Activated CD4-positive, alpha-beta T cell treated with anti-CD3 and anti-CD28 coated beads, Interleukin-2, Interleukin-6, amounts not matched to agents 100 ng/mL and 50 ng/mL, durations not matched to agents 16 hours and 8 hours (primary cell): ENCODE results near the gene STARD3NL.
A peak's percentile ranks its signal among the peaks of the same experiment; 100 is the strongest.
"Not testable (repeated sequence)": the region's sequence is repeated elsewhere in the genome, so short reads cannot be mapped to it uniquely, and the experiment has no call there.

Experiments used
- DNase-seq: peaks from one replicate; pipeline ENCODE4 v3.0.0-alpha.2; 2020

The STARD3NL gene

DNA sequence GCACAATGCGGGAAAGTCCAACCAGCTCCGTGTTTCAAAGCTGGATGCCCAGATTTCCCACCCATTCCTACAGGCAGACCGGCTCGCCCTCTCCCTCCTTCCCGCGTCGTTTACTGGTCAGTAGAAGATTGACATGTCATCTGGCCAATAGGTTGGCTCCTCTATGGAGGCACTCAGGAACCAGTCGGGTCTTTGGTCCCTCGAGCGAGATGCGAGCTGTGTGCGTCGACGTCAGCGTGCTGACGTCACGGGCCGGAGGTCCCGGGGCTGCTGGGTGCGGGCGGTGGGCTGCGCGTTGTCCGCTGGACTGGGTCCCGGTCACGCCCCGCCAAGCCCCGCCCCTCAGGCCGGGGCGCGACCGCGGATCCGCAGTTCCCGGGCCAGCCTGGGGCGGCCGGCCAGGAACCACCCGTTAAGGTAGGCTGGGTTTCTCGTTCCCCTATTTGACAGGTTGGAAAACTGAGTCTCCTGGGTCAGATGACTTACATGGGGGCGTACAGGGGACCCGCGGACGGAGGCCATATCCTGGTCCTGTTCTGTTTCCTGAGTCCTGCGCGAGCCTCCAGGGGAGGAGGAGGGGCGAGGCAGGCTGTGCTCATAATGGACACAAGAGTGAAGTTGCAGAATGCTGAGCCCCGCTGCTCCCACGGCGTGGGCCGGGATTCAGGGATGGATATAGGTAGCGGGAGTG, at the start of gene STARD3NL:
Gene STARD3NL, plus strand, starts transcription at position 242 of the 691 bp plus-strand sequence. CDS start 29,260 bp downstream, outside the sequence.
- peak; percentile 99 for DNase-seq

DNA sequence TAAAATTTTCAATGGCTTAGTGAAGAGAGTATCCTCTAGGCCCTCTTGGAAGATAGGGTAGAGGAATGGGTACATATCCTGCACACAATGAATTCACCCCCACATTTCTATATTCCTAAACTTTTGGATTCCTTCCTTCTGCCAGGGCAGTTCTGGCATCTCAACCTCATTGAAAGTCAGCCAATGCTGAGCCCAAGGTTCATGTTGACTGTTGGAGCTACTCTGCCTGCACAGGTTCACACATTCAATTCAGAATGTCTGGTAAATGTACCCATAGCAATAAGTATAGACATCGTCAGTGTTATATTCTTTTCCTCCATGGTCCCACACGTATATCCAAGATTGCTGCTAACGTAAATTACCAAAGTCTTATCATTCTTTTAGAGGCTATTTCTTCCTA, 48.9 kb upstream of the STARD3NL start:
- no peak for DNase-seq

DNA sequence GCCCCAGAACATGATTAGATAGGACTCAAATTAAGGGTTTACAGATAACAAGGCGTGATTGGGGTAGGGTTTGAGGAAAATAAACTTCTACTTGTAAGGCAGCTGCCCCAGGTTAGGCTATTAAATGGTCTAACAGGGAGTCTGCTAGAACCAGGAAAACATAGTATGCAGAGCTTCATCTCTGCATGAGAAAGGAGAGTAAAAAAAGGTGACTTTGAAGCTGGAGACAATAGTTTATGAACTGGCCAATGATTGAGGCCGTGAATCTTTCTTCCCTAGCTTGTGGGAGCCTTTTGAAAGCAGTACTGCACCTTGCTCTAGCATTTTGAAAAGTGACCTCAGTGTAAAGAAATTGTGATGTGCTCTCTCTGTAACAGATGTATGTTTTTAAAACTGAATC, 48.5 kb upstream of the STARD3NL start:
- no peak for DNase-seq

GRCh38 chr7:38138171-38138570, 39.9 kb upstream of the STARD3NL start:
- DNase-seq, result no peak

DNA sequence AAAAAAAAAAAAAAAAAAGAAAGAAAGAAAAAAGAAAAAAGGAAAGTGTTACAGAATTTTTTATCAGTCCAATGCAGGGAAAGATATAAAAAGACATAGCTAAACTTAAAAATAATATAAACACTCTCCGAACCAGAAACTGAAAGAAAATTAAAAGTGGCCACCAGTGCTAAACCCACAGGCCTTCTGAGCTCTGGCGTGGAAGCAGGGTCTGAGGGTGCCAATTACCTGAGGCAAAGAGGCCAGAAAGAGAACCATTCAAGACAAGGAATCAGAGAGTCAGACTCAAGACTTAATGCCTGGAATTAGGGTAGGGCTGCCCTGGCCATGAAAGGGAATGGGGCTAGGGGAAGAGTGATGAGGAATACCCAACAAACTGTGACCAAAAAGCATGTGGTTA, 36.9 kb upstream of the STARD3NL start:
- no peak for DNase-seq

DNA sequence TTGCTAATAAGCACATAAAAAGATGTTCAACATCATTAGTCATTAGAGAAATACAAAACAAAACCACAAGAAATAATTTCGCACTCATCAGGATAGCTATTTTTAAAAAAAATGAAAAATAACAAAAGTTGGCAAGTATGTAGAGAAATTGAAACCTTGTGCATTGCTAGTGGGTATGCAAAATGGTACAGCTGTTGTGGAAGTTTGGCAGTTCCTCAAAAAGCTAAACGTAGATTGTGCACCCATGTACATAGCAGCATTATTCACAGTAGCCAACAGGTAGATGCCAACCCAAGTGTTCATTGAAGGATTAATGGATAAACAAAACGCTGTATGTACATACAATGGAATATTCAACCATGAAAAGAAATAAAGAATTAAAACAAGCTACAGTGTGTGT, 35.3 kb upstream of the STARD3NL start:
- no peak for DNase-seq

- no peak for DNase-seq
These were observed 31.0 kb upstream of the STARD3NL start for GRCh38 chr7:38147005-38147404.

DNA sequence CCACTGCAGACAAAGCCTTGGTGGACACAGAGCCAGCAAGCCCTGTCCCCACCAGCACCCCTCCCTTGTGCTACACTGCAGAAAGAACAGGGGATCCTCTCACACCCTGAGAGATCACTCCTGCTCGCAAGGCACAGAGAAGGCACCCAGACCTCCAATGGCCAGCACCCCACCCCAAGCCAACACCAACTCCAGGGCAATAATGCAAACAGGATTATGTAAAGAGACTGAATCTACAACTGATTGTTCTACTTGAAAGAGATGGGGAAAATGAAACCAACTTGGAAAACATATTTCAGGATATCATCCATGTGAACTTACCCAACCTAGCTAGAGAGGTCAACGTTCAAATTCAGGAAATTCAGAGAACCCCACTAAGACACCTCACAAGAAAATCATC, 26.5 kb upstream of the STARD3NL start:
- DNase-seq, result no peak

DNA sequence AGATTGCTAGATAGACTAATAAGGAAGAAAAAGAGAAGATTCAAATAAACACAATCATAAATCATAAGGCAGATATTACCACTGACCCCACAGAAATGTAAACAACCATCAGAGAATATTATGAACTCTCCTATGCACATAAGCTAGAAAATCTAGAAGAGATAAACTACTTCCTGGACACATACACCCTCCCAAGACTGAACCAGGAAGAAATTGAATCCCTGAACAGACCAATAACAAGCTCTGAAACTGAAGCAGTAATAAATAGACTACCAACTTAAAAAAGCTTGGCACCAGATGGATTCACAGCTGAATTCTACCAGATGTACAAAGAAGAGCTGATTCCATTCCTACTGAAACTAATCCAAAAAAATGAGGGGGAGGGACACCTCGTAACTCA, 24.5 kb upstream of the STARD3NL start:
- DNase-seq, result no peak

DNA sequence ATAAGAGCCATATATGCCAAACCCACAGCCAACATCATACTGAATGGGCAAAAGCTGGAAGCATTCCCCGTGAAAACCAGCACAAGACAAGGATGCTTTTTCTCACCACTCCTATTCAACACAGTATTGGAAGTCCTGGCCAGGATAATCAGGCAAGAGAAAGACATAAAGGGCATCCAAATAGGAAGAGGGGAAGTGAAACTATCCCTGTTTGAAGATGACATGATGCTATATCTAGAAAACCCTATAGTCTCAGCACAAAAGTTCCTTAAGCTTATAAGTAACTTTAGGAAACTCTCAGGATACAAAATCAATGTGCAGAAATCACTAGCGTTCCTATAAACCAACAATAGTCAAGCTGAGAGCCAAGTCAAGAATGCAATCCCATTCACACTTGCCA, 23.8 kb upstream of the STARD3NL start:
- DNase-seq, result no peak

DNA sequence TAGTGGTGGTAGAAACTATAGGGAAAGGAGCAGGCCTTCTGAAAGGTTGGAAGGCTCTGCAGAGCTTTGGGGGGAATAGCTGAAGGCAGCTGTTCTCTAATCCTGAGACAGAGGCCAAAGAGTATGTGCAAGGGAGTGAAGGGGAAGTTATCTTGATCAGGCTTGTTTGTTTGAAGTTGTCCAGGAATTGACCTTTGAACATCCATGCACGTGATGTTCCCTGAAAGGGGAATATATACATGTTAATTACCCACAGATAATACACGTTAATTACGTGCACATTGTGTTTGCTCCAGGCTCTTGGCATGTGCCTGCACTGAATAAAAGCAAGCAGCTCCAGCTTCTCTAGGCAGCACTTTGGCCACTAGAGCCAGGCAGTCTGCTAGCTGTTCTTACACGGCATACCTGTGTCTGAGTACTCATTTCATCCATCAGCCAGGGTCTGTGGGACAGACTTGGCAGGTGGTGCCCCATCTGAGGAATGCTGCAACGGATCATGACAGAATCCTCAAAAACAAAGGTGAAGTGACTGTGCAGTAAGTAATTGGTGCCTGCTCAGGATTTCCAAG, 18.0 kb upstream of the STARD3NL start:
- no peak for DNase-seq

GRCh38 chr7:38162036-38162435, 16.0 kb upstream of the STARD3NL start:
- DNase-seq, result no peak

DNA sequence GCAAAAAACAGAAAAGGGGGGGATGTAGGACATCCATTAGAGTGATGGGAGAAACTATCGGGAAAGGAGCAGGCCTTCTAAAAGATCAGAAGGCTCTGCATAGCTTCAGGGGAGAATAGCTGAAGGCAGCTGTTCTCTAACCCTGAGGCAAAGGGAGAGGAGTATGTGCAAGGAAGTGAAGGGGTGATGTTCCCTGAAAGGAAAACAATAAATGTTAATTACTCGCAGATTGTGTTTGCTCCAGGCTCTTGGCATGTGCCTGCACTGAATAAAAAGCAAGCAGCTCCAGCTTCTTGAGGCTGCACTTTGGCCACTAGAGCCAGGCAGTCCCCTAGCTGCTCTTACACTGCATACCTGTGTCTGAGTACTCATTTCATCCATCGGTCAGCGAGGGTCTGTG, 14.4 kb upstream of the STARD3NL start:
- no peak for DNase-seq

GRCh38 chr7:38168890-38169570, 9.0 kb upstream of the STARD3NL start:
- DNase-seq, result no peak

GRCh38 chr7:38169847-38170246, 8.2 kb upstream of the STARD3NL start:
- peak; percentile 16 for DNase-seq

GRCh38 chr7:38171623-38172391, 6.2 kb upstream of the STARD3NL start:
- DNase-seq, result peak; percentile 73

GRCh38 chr7:38175547-38175946, 2.5 kb upstream of the STARD3NL start:
- DNase-seq, result not testable (repeated sequence)

GRCh38 chr7:38177621-38178003, 433 bp upstream of the STARD3NL start:
- no peak for DNase-seq

- DNase-seq, result peak; percentile 28
These were observed 775 bp downstream of the STARD3NL start for GRCh38 chr7:38178695-38179344.

- no peak for DNase-seq
These were observed 1.8 kb downstream of the STARD3NL start for GRCh38 chr7:38179776-38180226.

DNA sequence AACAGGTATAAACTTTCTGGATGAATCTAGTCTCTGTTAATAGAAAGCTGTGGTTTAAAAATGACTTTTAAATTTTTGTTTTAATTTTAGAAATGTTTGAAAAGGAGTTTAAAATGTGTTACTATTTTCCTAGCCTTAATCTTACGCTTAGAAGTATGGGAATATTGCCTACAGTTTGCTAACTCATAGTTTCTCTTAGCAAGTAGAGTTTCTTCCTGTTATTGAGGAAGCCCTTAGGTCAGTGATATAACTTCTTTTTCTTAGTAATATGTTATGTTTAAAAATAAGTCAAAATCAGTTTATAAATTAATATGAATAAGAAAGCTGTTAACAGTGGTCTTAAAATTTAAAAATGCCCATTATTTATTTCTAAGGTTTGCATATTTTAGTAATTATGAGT, 3.1 kb downstream of the STARD3NL start:
- DNase-seq, result no peak

DNA sequence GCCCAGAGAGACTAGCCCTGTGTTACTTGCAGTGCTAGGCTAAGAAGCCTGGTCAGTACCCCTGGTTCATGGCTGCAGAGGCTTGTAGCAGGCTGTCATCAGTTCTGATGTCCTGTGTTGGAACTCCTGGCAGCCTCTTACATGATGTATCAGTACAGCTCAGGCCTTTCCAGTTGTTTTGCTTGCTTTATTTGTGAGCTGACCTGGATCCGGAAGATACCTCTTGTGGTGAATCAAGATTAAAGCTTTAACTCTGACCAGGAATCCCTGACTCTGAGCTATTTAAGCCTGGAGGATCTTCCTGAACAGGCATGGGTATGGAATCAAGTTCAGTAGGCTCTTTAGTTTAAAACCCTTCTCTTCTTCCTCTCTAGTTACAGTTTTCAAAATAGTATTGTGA, 4.4 kb downstream of the STARD3NL start:
- no peak for DNase-seq
